ENCODE measurements around the gene SCCPDH. TPM values are rescaled to one million over a fixed set of nuclear protein-coding genes. Genes with fewer than 3 reads are reported as not detected.

Gene SCCPDH
- total RNA-seq, 2 donors from 2014 or later = 25.1 to 28.9 TPM

DNA sequence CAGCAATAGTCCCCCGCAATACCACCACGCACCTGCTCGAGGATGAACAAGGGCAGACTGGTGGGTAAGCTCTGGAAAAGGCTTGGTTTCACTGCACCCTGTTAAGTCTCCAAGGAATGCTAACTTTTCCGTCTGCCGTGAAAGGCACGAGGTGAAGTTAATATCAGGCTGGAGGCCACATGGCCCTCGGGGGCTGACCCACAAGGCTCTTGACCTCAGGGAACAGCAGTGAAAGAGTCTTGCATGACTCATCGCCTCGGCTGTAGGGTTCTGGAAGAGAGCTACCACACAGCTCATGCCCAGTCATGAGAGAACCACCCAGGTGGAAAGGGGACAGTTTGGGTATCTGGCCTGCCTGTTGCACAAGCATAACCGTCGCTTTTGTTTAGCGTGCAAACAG is 24.7 kb downstream of the SCCPDH start:
- DNase-seq = no peak
- H3K27me3 ChIP-seq (ENCODE audit: control insufficient read depth, insufficient read depth, low read length, poor library complexity, severe bottlenecking) = no peaks in the 10 kb centered on the region
- Mint-ChIP-seq H3K4me3 (no peak overlapping the region), H3K27ac (no peak overlapping the region), H3K27me3 (ENCODE audit: insufficient read depth) (no peaks in the 10 kb centered on the region), H3K9me3 (no peaks in the 10 kb centered on the region), H3K36me3 (ENCODE audit: low read depth) (peaks cover 18% of the 10 kb centered on the region), H3K4me1 (no peaks in the 10 kb centered on the region)
- H3K9ac ChIP-seq (ENCODE audit: extremely low read depth, low read length, poor library complexity, severe bottlenecking) = no peak overlapping the region
- 82 to 92% methylated on average over 8 to 12 of the region's 12 CpGs for WGBS, 2 experiments (ENCODE audit: insufficient coverage in 1 of 2, insufficient read length in 1 of 2)
- H3K9me3 ChIP-seq (ENCODE audit: control insufficient read depth, low read length) = no peaks in the 10 kb centered on the region
- H3K36me3 ChIP-seq (ENCODE audit: control insufficient read depth, insufficient read depth, low read length) = no peaks in the 10 kb centered on the region
- no peak overlapping the region for H3K4me3 ChIP-seq (ENCODE audit: low read length)
- no peak overlapping the region for H3K27ac ChIP-seq (ENCODE audit: low read depth, low read length)
- H3K4me1 ChIP-seq (ENCODE audit: control insufficient read depth, insufficient read depth, low read length) = no peaks in the 10 kb centered on the region
- TF ChIP-seq, protein P1, sequence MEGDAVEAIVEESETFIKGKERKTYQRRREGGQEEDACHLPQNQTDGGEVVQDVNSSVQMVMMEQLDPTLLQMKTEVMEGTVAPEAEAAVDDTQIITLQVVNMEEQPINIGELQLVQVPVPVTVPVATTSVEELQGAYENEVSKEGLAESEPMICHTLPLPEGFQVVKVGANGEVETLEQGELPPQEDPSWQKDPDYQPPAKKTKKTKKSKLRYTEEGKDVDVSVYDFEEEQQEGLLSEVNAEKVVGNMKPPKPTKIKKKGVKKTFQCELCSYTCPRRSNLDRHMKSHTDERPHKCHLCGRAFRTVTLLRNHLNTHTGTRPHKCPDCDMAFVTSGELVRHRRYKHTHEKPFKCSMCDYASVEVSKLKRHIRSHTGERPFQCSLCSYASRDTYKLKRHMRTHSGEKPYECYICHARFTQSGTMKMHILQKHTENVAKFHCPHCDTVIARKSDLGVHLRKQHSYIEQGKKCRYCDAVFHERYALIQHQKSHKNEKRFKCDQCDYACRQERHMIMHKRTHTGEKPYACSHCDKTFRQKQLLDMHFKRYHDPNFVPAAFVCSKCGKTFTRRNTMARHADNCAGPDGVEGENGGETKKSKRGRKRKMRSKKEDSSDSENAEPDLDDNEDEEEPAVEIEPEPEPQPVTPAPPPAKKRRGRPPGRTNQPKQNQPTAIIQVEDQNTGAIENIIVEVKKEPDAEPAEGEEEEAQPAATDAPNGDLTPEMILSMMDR (conservative IDR thresholded peaks at IDR 0.05) = no peak

DNA sequence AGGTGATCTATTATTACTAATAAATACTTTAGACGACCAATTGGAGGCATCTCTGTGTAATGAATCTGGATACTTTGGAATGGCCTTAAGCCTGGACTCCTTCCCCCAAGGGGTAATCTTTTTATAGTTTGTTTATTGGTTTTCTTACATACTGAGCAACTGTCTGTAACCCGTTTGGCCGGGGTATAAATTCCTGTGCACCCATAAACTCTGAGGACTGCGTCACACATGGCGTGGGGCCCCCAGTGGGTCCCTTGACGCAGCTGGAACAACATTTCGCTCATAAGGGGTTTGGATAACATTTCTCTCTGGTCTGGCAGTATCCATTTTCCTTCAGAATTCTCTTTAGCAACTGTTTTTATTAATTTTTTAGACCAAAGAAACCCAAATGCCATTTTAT is 26.5 kb downstream of the SCCPDH start:
- Mint-ChIP-seq H3K9me3 (no peaks in the 10 kb centered on the region), H3K36me3 (ENCODE audit: low read depth) (peaks cover 12% of the 10 kb centered on the region), H3K27me3 (ENCODE audit: insufficient read depth) (no peaks in the 10 kb centered on the region), H3K4me3 (no peak overlapping the region), H3K27ac (no peak overlapping the region), H3K4me1 (no peaks in the 10 kb centered on the region)
- Histone ChIP-seq H3K36me3 (ENCODE audit: control insufficient read depth, insufficient read depth, low read length) (peaks cover 4% of the 10 kb centered on the region), H3K27ac (ENCODE audit: low read depth, low read length) (no peak overlapping the region), H3K4me3 (ENCODE audit: low read length) (no peak overlapping the region), H3K4me1 (ENCODE audit: control insufficient read depth, insufficient read depth, low read length) (no peaks in the 10 kb centered on the region), H3K9me3 (ENCODE audit: control insufficient read depth, low read length) (no peaks in the 10 kb centered on the region), H3K27me3 (ENCODE audit: control insufficient read depth, insufficient read depth, low read length, poor library complexity, severe bottlenecking) (no peaks in the 10 kb centered on the region), H3K9ac (ENCODE audit: extremely low read depth, low read length, poor library complexity, severe bottlenecking) (no peak overlapping the region)
- WGBS, 2 experiments (ENCODE audit: insufficient coverage in 1 of 2, insufficient read length in 1 of 2) = 96 to 98% methylated on average over 5 to 7 of the region's 7 CpGs
- TF ChIP-seq, protein P1 (conservative IDR thresholded peaks at IDR 0.05) = no peak
- DNase-seq = no peak

DNA sequence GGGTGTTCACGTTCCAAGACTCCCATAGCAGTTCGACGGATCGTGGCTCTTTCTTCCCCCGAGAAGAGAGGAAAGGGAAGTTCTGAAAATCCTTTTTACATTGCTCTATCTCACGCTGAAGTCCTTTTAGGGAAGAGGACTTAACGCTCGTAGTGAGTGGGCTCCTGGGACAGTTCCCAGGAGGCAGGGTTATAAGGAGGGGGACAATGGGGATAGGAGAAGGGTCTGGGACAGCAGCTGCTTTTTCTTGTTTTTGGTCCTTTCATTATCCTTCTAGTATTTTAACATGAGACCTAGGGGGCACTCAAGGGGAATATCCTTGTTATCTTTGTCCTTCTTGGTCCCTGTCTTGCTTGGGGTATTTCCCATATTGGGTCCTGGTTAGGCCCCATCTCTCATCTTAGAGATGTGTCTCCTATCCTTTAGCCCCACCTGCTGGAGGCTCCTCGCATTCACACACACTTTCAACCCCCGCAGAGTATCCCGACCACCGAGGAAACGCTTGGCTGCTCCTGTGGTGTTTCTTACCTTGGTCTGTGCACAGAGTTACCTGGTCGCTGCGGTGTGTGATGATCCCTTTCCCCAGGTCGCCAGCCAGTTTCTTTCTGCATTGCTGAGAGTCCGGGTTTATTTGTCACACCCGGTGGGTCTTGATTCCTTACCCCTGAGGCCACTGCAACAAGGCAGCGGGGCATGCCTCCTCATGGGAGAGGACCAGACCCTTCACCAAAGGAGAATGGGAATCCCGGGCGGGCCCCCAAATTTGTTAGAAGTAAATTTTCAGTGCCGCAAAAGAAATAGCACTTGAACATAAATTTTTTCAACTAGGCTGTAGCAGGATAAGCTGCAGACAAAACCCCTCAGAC is 29.7 kb downstream of the SCCPDH start:
- DNase-seq = peak; percentile 95
- Mint-ChIP-seq H3K9me3 (no peaks in the 10 kb centered on the region), H3K36me3 (ENCODE audit: low read depth) (peaks cover 3% of the 10 kb centered on the region), H3K4me1 (no peaks in the 10 kb centered on the region), H3K27ac (no peak overlapping the region), H3K27me3 (ENCODE audit: insufficient read depth) (no peaks in the 10 kb centered on the region), H3K4me3 (no peak overlapping the region)
- Histone ChIP-seq H3K4me1 (ENCODE audit: control insufficient read depth, insufficient read depth, low read length) (no peaks in the 10 kb centered on the region), H3K9ac (ENCODE audit: extremely low read depth, low read length, poor library complexity, severe bottlenecking) (no peak overlapping the region), H3K4me3 (ENCODE audit: low read length) (no peak overlapping the region), H3K27me3 (ENCODE audit: control insufficient read depth, insufficient read depth, low read length, poor library complexity, severe bottlenecking) (no peaks in the 10 kb centered on the region), H3K27ac (ENCODE audit: low read depth, low read length) (no peak overlapping the region), H3K36me3 (ENCODE audit: control insufficient read depth, insufficient read depth, low read length) (peaks cover 4% of the 10 kb centered on the region), H3K9me3 (ENCODE audit: control insufficient read depth, low read length) (no peaks in the 10 kb centered on the region)
- 54 to 73% methylated on average over 11 to 22 of the region's 22 CpGs for WGBS, 2 experiments (ENCODE audit: insufficient coverage in 1 of 2, insufficient read length in 1 of 2)
- TF ChIP-seq, protein P1 (conservative IDR thresholded peaks at IDR 0.05) = peak; percentile 88

Measured in endodermal cell (in vitro differentiated cells).